AG10803 (cell line): ENCODE measurements around the gene DPY19L1.
A peak's percentile ranks its signal among the peaks of the same experiment; 100 is the strongest.
"Not testable (repeated sequence)": the region's sequence is repeated elsewhere in the genome, so short reads cannot be mapped to it uniquely, and the experiment has no call there.

Experiments used
- DNase-seq: peaks from one replicate; pipeline ENCODE4 v3.0.0; 2010; ENCODE audit warnings: low read depth
- H3K4me3 ChIP-seq: 2 replicates; pipeline ENCODE4 v1.5.1; 2011; ENCODE audit warnings: mild to moderate bottlenecking, low read length, control low read depth
- TF ChIP-seq, protein P1 (sequence below): conservative IDR thresholded peaks from 2 replicates; pipeline ENCODE4 v1.5.1; 2011; ENCODE audit warnings: mild to moderate bottlenecking, low read length, control low read depth, inconsistent platforms

Gene DPY19L1

DNA sequence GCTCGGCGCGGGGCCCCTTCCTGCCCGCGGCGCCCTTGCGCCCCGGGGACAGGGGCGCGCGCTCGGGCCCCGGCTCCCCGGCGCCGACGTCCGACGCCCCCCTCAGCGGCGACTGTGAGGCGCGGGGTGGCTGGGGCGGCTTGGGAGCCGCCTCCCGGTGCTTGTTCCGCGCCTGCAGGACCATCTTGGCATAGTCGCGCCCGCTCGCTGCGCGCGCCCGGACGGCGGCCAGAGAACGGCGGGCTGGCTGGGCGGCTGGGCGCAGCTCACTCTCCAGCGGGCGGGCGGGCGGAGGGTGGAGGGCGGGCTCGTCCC is at the start of gene DPY19L1:
Gene DPY19L1 (minus strand): TSS at position 275 of the 315 bp plus-strand sequence. CDS start 91 bp downstream, at position 184.
- DNase-seq = no peak
- TF ChIP-seq, protein P1, sequence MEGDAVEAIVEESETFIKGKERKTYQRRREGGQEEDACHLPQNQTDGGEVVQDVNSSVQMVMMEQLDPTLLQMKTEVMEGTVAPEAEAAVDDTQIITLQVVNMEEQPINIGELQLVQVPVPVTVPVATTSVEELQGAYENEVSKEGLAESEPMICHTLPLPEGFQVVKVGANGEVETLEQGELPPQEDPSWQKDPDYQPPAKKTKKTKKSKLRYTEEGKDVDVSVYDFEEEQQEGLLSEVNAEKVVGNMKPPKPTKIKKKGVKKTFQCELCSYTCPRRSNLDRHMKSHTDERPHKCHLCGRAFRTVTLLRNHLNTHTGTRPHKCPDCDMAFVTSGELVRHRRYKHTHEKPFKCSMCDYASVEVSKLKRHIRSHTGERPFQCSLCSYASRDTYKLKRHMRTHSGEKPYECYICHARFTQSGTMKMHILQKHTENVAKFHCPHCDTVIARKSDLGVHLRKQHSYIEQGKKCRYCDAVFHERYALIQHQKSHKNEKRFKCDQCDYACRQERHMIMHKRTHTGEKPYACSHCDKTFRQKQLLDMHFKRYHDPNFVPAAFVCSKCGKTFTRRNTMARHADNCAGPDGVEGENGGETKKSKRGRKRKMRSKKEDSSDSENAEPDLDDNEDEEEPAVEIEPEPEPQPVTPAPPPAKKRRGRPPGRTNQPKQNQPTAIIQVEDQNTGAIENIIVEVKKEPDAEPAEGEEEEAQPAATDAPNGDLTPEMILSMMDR = no peak
- peak within 1 kb of the TSS; percentile 80 for H3K4me3 ChIP-seq

DNA sequence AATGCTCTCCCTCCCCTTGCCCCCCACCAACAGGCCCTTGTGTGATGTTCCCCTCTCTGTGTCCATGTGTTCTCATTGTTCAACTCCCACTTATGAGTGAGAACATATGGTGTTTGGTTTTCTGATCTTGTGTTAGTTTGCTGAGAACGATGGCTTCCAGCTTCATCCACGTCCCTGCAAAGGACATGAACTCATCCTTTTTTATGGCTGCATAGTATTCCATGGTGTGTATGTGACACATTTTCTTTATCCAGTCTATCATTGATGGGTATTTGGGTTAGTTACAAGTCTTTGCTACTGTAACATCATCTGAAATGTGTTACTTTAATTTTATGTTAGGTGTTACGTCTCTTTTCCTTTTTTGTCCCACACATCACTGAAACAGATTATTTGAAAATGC is 42.2 kb upstream of the DPY19L1 start:
- DNase-seq, H3K4me3 ChIP-seq: not testable (repeated sequence)

DNA sequence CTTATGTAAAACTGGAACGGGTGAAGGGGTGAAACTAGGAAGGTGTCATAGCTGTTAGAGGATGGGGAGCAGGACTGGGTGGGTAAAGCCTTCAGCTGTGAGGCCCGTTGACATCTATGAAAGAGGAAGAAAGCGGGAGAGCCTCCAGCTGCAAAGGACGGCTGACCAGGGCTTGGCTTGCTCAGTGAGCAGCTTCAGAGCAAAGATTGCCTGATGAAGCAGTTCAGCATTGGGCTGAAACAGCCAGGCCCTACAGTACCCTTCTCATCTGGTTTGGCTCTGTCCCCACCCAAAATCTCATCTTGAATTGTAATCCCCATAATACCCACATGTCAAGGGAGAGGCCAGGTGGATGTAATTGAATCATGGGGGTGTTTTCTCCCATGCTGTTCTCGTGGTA is 36.7 kb upstream of the DPY19L1 start:
- DNase-seq, H3K4me3 ChIP-seq: not testable (repeated sequence)

DNA sequence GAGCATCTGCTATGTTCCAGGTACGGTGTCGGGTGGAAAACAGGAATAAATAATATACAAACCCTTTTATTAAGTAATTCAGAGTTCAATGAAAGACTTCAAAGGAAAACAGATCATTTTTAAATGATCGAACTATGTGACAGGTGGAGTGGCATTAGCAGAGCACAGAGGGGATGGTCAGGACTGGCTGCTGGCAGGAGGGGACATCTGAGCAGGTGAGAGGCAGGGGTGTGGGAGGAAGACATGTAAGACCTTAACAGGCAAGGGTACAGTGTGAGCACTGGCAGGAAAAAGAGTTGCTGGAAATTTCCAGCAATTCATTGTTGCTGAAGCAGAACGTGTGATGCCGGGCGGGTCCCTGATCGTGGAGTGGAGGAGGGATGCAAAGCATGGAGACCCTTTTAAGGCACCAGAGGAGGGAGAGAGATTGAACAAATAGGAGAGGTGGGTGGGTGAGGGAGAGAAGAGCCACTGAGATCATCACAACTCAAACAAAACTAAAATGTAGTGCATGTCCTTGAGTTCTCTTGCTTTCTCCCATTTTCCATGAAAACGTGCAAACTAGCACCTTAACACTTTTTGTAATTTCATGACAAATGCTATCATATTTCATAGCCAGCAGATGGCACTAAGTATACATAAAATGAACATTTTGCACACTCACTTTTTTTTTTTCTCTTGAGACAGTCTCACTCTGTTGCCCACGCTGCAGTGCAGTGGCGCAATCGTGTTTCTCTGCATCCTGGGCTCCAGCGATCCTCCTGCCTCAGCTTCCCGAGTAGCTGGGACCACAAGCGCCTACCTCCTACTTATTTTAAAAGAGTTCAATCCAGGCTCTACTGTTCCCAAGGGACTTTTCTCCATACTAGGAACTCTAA is 35.9 kb upstream of the DPY19L1 start:
- H3K4me3 ChIP-seq = not testable (repeated sequence)
- peak; percentile 44 for DNase-seq

DNA sequence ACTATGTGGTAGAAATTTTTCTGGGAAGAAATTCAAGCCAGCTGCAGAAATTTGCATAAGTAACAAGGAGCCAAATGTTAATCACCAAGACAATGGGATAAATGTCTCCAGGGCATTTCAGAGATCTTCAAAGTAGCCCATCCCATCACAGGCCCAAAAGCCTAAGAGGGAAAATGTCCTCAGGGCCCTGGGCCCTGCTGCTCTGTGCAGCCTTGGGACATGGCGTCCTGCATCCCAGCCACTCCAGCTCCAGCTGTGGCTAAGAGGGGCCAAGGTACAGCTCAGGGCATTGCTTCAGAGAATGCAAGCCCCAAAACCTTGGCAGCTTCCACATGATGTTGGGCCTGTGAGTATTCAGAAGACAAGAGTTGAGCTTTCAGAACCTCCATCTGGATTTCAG is 31.8 kb upstream of the DPY19L1 start:
- DNase-seq, H3K4me3 ChIP-seq: not testable (repeated sequence)

DNA sequence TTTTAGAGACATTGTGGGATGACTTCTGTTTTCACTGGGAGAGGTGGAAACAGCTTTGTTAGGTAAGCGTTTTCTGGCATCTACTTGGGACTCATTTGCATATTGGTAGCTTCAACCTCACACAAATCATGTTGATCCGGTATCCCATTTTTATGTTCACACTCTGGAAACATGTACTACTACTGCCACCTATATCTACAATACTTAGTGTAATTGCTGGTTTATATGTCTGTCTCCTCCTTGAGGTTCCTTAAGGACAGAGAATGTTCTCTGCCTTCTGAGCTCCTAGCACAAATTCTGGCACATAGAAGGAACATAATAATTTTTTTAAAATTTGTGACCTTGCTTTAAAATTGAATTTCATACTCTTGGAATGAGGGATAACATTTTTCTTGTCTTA is 28.1 kb upstream of the DPY19L1 start:
- DNase-seq = not testable (repeated sequence)

DNA sequence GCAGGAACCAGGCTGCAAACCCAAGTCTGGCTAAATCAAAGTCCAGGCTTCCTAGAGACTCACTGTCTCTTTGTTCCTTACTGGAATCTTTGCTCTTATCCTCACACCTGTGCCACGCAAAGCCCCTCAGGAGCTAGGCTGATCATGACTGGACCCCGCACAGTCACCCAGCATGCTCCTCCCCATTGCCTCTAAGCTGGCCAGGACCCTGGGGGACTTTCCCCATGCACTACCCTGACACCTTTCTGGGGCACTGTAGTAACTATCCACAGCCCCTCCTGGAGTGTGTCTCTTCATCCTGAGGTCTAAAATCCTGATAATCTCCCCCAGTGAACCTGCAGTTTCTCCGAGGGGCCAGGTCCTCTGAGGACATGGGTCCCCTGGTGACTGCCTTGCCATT is 21.3 kb upstream of the DPY19L1 start:
- not testable (repeated sequence) for H3K4me3 ChIP-seq, DNase-seq

More for the DNA sequence above, 28.1 kb upstream of the DPY19L1 start:
- H3K4me3 ChIP-seq = not testable (repeated sequence)

DNA sequence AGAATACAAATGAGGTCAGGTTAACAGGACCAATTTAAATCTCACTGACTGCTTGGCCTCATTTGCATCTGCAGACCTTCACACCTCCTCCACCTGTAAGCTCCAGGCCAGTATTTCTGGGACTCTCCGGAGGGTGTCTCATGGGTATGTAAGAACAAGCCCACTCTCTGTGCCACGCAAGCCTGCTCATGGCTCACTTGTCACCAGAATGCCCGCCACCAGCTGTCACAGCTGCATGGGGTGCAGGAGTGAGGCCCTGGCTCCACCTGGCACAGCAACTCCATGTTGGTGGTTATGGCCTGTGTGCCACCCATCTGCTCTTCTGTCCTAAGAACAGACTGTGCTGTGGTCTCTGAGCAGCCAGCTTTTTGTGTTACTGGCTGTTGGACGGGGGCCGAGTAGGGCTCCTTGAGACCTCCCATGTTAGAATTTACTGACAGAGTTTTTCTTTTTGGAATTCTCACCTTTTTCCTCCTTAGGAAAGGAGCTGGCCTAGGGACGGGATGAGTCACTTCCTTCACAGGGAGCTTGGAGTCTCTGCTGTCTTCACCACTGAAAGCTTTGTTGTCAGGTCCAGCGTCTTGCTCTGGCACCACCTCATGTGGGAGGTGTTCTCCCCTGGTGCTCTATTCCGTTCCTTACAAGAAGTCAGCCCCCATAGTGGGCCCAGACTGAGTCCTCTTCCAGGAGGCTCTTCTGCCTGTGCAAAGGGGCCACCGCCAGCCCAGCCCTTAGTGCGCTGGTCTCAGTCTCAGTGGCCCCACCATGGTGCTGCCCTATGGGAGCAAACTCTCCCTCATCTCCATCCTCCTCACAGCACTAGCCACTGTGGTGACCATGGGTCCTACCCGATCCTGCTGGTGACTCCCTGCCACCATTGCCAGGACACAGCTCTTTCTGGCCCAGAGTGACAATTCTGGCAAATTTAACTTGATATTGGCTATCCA is 20.5 kb upstream of the DPY19L1 start:
- not testable (repeated sequence) for H3K4me3 ChIP-seq, DNase-seq

DNA sequence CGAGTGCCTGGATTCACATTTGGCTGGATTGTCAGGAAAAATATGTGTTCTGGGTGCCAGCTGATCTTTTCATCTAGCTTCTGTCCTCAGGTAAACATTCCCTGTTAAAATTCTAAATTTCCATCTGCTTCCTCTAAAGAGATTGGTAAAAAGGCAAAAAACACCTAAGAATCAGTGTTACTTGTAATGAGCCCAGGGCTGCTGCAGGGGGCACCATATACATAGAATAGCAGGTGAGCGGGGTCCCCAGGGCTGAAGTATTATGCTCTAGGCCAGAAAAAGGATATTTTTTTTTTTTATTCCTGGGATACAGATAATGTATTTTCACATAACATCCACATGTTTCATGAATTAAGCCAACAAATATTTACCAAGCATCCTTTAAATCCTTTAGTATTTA is 18.4 kb upstream of the DPY19L1 start:
- DNase-seq, H3K4me3 ChIP-seq: not testable (repeated sequence)

DNA sequence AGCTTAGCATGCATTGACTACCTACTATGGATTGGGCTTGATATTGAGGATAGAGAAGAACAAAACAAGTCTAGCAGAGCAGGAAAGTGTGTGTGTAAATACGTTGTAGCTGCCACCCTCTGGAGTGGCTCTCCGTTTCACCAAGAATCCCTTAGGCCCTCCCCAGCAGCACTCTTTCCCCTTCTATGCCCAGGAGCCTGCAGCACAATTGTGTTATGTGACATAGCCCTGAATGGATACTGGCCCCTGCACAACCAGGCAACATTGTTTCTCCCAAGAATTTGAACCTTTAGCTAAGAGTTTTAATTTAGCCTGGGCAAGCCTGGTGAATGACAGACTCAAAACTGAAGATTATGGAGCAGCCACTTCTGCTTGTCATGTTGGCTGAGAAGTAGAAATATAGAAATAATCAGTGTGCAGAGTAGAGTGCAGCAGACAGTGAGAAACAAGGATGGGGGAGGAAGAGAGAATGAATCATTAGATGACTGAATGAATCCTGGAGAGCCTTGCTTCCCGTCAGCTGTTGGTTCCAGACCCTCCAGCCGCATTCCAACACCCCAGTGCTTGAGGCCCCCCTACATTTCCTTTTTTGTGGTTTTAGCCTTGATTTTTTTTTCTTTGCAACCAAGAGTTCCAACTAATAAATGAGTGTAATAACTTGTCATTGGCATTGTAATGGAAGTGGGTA is 16.3 kb upstream of the DPY19L1 start:
- peak; percentile 15 for DNase-seq
- H3K4me3 ChIP-seq = not testable (repeated sequence)

DNA sequence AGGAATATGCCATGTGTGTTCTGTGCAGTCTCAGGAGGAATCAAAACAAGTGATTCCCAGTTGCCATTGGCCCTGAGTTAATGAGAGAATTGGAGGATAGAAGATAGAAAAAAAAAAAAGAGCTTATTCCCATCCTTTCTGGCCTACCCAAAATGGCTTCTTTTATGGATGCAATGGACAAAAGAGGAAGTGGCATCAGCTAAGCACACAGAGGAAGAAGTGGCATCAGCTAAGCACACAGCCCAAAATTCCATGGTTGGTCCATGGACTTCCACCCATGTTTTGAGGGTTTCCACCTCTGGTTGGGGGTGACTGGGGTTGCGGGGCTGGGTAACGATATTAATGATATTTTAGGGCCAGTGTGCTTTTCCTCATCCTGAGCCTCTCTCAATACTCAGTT is 11.1 kb upstream of the DPY19L1 start:
- not testable (repeated sequence) for DNase-seq, H3K4me3 ChIP-seq

DNA sequence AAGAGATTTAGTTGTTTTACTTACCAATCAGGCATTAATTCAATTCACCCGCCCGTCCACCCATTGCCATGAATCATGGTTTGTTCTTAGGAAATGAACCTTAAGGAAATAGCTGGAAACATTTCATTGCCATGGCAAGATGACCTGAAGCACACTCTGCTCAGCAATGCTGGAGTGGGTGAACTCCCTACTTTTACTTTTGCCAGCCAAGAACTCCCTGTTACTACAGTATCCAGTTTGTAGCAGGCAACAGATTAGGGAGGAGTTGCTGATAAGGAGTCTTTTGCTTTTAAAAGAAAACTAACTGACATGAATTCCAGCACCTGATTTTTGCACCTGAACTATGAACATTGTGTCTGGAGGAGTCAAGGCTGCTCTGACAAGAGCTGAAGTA is 10.6 kb upstream of the DPY19L1 start:
- H3K4me3 ChIP-seq, DNase-seq: not testable (repeated sequence)

DNA sequence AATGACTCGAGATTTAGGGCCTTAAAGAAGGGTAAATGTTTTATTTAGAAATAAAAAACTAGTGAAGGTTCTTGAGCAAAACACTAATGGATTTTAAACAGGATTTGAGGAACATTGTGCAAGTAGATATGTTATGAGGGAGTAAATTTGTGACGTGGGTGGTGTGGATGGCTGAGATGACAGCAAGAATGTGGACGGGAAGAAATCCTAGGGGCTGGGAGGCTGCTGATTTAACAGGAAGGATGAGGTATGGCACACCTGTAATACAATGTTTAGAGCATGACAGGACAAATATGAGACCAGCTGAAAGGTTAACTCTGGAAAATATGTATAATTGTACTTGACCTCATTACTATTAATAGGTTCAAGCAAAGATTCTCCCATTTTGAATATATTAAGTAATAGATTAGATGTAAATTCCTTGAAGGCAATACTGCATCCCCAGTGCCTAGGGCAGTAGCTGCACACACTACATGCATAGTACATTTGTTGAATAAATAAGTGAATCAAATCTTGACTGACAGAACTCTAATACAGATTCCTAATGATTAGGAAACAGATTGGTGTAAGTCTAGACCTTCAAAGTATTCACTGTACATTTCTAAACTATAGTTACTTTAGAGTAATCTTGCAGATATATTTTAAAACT is 10.1 kb upstream of the DPY19L1 start:
- not testable (repeated sequence) for DNase-seq, H3K4me3 ChIP-seq

DNA sequence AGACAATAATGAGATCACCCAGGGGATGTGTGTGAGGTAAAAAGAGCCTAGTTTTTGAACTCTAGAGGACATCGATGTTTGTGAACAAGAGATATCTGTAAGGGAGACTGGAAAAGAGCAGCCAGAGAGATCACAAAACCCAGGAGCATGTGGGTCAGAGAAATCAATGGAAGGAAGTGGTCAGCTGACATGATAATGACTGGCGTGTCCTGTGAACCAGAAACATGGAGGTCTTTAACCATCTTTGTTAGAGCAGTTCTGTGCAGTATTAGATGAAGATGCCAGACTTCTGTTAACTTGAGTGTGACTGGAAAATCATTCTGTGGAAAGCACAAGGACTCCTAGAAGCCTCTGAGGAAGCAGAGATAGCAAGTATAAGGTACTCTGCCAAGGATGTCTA is 6.0 kb upstream of the DPY19L1 start:
- not testable (repeated sequence) for H3K4me3 ChIP-seq, DNase-seq
